GM06990 (cell line): ENCODE results near the gene ADGRF5.

Experiments used
- DNase-seq: peaks from one replicate; pipeline ENCODE4 v3.0.0-alpha.2; 2011; ENCODE audit not compliant: insufficient read length; ENCODE audit errors: extremely low read depth
- H3K27me3 ChIP-seq: replicated peaks from 2 replicates; pipeline ENCODE4 v1.6.0; 2011; ENCODE audit warnings: low read length; ENCODE audit not compliant: control insufficient read depth, insufficient read depth
- H3K36me3 ChIP-seq: 2 replicates; pipeline ENCODE4 v1.5.1; 2011; ENCODE audit warnings: low read length; ENCODE audit not compliant: control insufficient read depth, insufficient read depth
- H3K4me3 ChIP-seq: replicated peaks from 2 replicates; pipeline ENCODE4 v1.5.1; 2011; ENCODE audit warnings: low read depth, mild to moderate bottlenecking, control low read depth, low read length
- CTCF ChIP-seq: IDR thresholded peaks from 2 replicates; pipeline ENCODE4 v1.5.1; 2011; ENCODE audit warnings: low read length, control low read depth, mild to moderate bottlenecking, inconsistent platforms; ENCODE audit not compliant: insufficient read depth, poor library complexity, severe bottlenecking

Gene ADGRF5

GRCh38 chr6:46963039-46963438, 41.3 kb upstream of the ADGRF5 start:
- no peak for TF ChIP-seq CTCF
- H3K4me3 ChIP-seq, result no peak overlapping the region

GRCh38 chr6:46961711-46962110, 40.0 kb upstream of the ADGRF5 start:
- no peak overlapping the region for H3K4me3 ChIP-seq

More at GRCh38 chr6:46963039-46963438, 41.3 kb upstream of the ADGRF5 start:
- Histone ChIP-seq H3K36me3 (no peaks in the 10 kb centered on the region), H3K27me3 (no peaks in the 10 kb centered on the region)
- DNase-seq, result no peak

GRCh38 chr6:46961232-46961631, 39.5 kb upstream of the ADGRF5 start:
- no peaks in the 10 kb centered on the region for H3K36me3 ChIP-seq
- H3K27me3 ChIP-seq, result no peaks in the 10 kb centered on the region
- no peak for TF ChIP-seq CTCF
- no peak for DNase-seq
- H3K4me3 ChIP-seq, result no peak overlapping the region

More at GRCh38 chr6:46961711-46962110, 40.0 kb upstream of the ADGRF5 start:
- Histone ChIP-seq H3K27me3 (no peaks in the 10 kb centered on the region), H3K36me3 (no peaks in the 10 kb centered on the region)
- no peak for TF ChIP-seq CTCF
- DNase-seq, result no peak

- H3K27me3 ChIP-seq, result no peaks in the 10 kb centered on the region; the same call in 1 of the 2 replicates
- no peak overlapping the region for H3K4me3 ChIP-seq
- H3K36me3 ChIP-seq, result no peaks in the 10 kb centered on the region
- no peak for TF ChIP-seq CTCF
- DNase-seq, result no peak
These were observed 37.7 kb upstream of the ADGRF5 start for GRCh38 chr6:46959419-46959818.

- no peak for DNase-seq
- Histone ChIP-seq H3K4me3 (no peak overlapping the region), H3K27me3 (no peaks in the 10 kb centered on the region; the same call in 1 of the 2 replicates), H3K36me3 (no peaks in the 10 kb centered on the region)
- no peak for TF ChIP-seq CTCF
These were observed 34.7 kb upstream of the ADGRF5 start for GRCh38 chr6:46956409-46956808.

GRCh38 chr6:46954837-46955451, 33.2 kb upstream of the ADGRF5 start:
- Histone ChIP-seq H3K27me3 (no peaks in the 10 kb centered on the region; the same call in 1 of the 2 replicates), H3K36me3 (no peaks in the 10 kb centered on the region), H3K4me3 (no peak overlapping the region)
- no peak for DNase-seq
- TF ChIP-seq CTCF, result no peak
